ENCODE results near the gene TOP2B. TPM values are rescaled to one million over a fixed set of nuclear protein-coding genes. Genes with fewer than 3 reads are reported as not detected.

Gene TOP2B
- total RNA-seq, 4 donors from 2014 or later: 87.1 to 115 (median 107) TPM

DNA sequence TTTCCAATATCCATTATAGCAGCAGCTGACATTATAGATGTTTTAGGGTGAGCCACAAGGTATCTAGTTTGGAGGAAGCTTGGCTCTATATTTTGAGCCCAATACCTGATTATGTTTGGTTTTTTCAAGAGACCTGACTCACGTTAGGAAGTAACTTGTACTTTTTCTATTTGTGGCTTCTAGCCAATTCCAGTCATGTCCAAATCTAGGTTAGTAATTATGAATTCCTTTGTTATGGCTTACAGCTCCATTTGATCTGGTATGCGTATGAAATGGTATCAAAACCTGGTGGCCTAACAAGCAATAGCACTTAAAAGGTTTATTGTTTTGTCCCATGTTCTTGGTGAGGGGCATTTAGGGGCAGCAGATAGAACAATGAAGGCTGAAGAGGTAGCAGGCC, 115.9 kb downstream of the TOP2B start:
- WGBS: 57% methylated on average over 2 of the region's 2 CpGs

GRCh38 chr3:25547943-25548674, 116.6 kb downstream of the TOP2B start:
- Histone ChIP-seq H3K4me3 (no peak overlapping the region), H3K4me1 (peaks cover 12 to 24% (median 19%) of the 10 kb centered on the region in 4 donors), H3K27me3 (no peaks in the 10 kb centered on the region), H3K9me3 (no peaks in the 10 kb centered on the region), H3K36me3 (no peaks in the 10 kb centered on the region), H3K27ac (replicated peaks in 1 of 4) (no peak overlapping the region)
- DNase-seq (ENCODE audit: extremely low spot score): no peak
- 35% methylated on average over 1 of the region's 1 CpG for WGBS
- TF ChIP-seq POLR2AphosphoS5 (IDR thresholded peaks at IDR 0.05): no peak
- no peak for TF ChIP-seq POLR2A (IDR thresholded peaks at IDR 0.05; ENCODE audit: low read depth)
- no peak for TF ChIP-seq EP300 (IDR thresholded peaks at IDR 0.05)
- no peak for TF ChIP-seq CTCF (IDR thresholded peaks at IDR 0.05)
- intact Hi-C loops (cut with DNase I): no loop called here

More for the DNA sequence above, 115.9 kb downstream of the TOP2B start:
- intact Hi-C loops (cut with DNase I): no loop called here
- Histone ChIP-seq H3K9me3 (no peaks in the 10 kb centered on the region), H3K36me3 (no peaks in the 10 kb centered on the region), H3K4me3 (no peak overlapping the region), H3K4me1 (peaks cover 12 to 21% (median 16%) of the 10 kb centered on the region in 4 donors), H3K27me3 (no peaks in the 10 kb centered on the region), H3K27ac (replicated peaks in 1 of 4) (peak overlapping the region in 3 of 4 donors; percentile 15 to 24 (median 22))
- no peak for DNase-seq (ENCODE audit: extremely low spot score)
- TF ChIP-seq CTCF (IDR thresholded peaks at IDR 0.05) (no peak), POLR2A (IDR thresholded peaks at IDR 0.05; ENCODE audit: low read depth) (no peak), POLR2AphosphoS5 (IDR thresholded peaks at IDR 0.05) (no peak), EP300 (IDR thresholded peaks at IDR 0.05) (no peak)

Small RNA genes lying within 50 kb of the gene (small RNA-seq; reads per million reads assigned to genes)
- gene CRIP1P2: 0 reads per million in 3 donors
- 0 reads per million in 3 donors for gene RF01161
- gene RF02271: 0 reads per million in 3 donors

Other genes starting within 250 kb of the TOP2B start
- gene RARB, start 236.6 kb downstream of the TOP2B start, total RNA-seq: 10 to 100 TPM; 29.2 to 51.9 (median 40.9) TPM
- 10 to 100 TPM; 21.2 to 25.7 (median 23.3) TPM for gene NGLY1, start 118.5 kb upstream of the TOP2B start, total RNA-seq
- gene OXSM, start 125.2 kb upstream of the TOP2B start, total RNA-seq: 1 to 10 TPM; 5.1 to 8.2 (median 7.3) TPM

All from esophagus muscularis mucosa (tissue), 4 donors.